GM19372 (cell line): ENCODE data around the gene FHL3.

Source experiments
- ATAC-seq: cut with Tn5 transposase; IDR thresholded peaks from one replicate; pipeline ENCODE4 v1.9.1; 2021; ENCODE audit warnings: mild to moderate bottlenecking, low read depth, moderate library complexity; ENCODE audit not compliant: unreplicated experiment

The FHL3 gene

GRCh38 chr1:37947364-37947763 lies 58.0 kb downstream of the FHL3 start:
- no peak for ATAC-seq
